SK-N-DZ (cell line): ENCODE measurements around the gene BLNK.
"Not testable (repeated sequence)": the region's sequence is repeated elsewhere in the genome, so short reads cannot be mapped to it uniquely, and the experiment has no call there.

Source experiments
- DNase-seq: peaks from one replicate; pipeline ENCODE4 v3.0.0-alpha.2; 2015; ENCODE audit warnings: low spot score

Gene BLNK

GRCh38 chr10:96228408-96228994 lies 42.9 kb downstream of the BLNK start:
- DNase-seq: no peak

GRCh38 chr10:96227206-96227605 lies 44.2 kb downstream of the BLNK start:
- no peak for DNase-seq

GRCh38 chr10:96225119-96225518 lies 46.2 kb downstream of the BLNK start:
- no peak for DNase-seq

- DNase-seq: no peak
Measured at GRCh38 chr10:96222908-96223307, 48.5 kb downstream of the BLNK start.

GRCh38 chr10:96222441-96222840 lies 48.9 kb downstream of the BLNK start:
- no peak for DNase-seq

GRCh38 chr10:96218826-96219225 lies 52.5 kb downstream of the BLNK start:
- no peak for DNase-seq

- no peak for DNase-seq
Measured at GRCh38 chr10:96217711-96218110, 53.7 kb downstream of the BLNK start.

- no peak for DNase-seq
Measured at GRCh38 chr10:96216775-96217174, 54.6 kb downstream of the BLNK start.

- no peak for DNase-seq
Measured at GRCh38 chr10:96212911-96213310, 58.5 kb downstream of the BLNK start.

- DNase-seq: no peak
Measured at GRCh38 chr10:96211764-96212163, 59.6 kb downstream of the BLNK start.

GRCh38 chr10:96208946-96209345 lies 62.4 kb downstream of the BLNK start:
- no peak for DNase-seq

GRCh38 chr10:96208271-96208670 lies 63.1 kb downstream of the BLNK start:
- no peak for DNase-seq

GRCh38 chr10:96205580-96205979 lies 65.8 kb downstream of the BLNK start:
- DNase-seq: no peak

- no peak for DNase-seq
Measured at GRCh38 chr10:96201525-96201924, 69.8 kb downstream of the BLNK start.

- DNase-seq: not testable (repeated sequence)
Measured at GRCh38 chr10:96189505-96189904, 81.9 kb downstream of the BLNK start.

GRCh38 chr10:96188916-96189315 lies 82.5 kb downstream of the BLNK start:
- DNase-seq: no peak

GRCh38 chr10:96188421-96188820 lies 82.9 kb downstream of the BLNK start:
- DNase-seq: no peak

GRCh38 chr10:96176985-96177384 lies 94.4 kb downstream of the BLNK start:
- no peak for DNase-seq

- DNase-seq: no peak
Measured at GRCh38 chr10:96172666-96173065, 98.7 kb downstream of the BLNK start.

- DNase-seq: no peak
Measured at GRCh38 chr10:96170230-96170629, 101.1 kb downstream of the BLNK start.

- DNase-seq: no peak
Measured at GRCh38 chr10:96168546-96168945, 102.8 kb downstream of the BLNK start.

- no peak for DNase-seq
Measured at GRCh38 chr10:96165726-96166125, 105.6 kb downstream of the BLNK start.

- DNase-seq: no peak
Measured at GRCh38 chr10:96153070-96153469, 118.3 kb downstream of the BLNK start.

GRCh38 chr10:96152437-96152836 lies 118.9 kb downstream of the BLNK start:
- DNase-seq: no peak
